Mesenchymal stem cell (in vitro differentiated cells and primary cell): ENCODE data around the gene NDUFB3.
A peak's percentile ranks its signal among the peaks of the same experiment; 100 is the strongest.

Experiments
- DNase-seq: peaks from one replicate; pipeline ENCODE4 v3.0.0-alpha.2; 2013
- H2AFZ ChIP-seq: one replicate; pipeline ENCODE4 v1.6.1; 2013; ENCODE audit warnings: low read depth, mild to moderate bottlenecking, control low read depth, inconsistent platforms, low read length, moderate library complexity
- H2AK5ac ChIP-seq: 2 replicates; pipeline ENCODE4 v1.6.1; 2013; ENCODE audit warnings: low read length, moderate library complexity, mild to moderate bottlenecking, inconsistent platforms; ENCODE audit not compliant: severe bottlenecking
- H2BK120ac ChIP-seq: one replicate; pipeline ENCODE4 v1.6.1; 2013; ENCODE audit warnings: low read depth, mild to moderate bottlenecking, inconsistent platforms, low read length, moderate library complexity
- H2BK12ac ChIP-seq, 2 experiments: one replicate each; pipeline ENCODE4 v1.6.1; 2013; ENCODE audit warnings: inconsistent platforms in 2 of 2, low read length in 2 of 2, mild to moderate bottlenecking in 2 of 2, moderate library complexity in 2 of 2, control low read depth in 1 of 2
- H2BK15ac ChIP-seq: one replicate; pipeline ENCODE4 v1.6.1; 2013; ENCODE audit warnings: mild to moderate bottlenecking, low read depth, inconsistent platforms; ENCODE audit not compliant: poor library complexity, severe bottlenecking
- H2BK5ac ChIP-seq: 2 replicates; pipeline ENCODE4 v1.6.1; 2013; ENCODE audit warnings: low read depth, mild to moderate bottlenecking, low read length, control low read depth, inconsistent platforms; ENCODE audit not compliant: poor library complexity, severe bottlenecking
- H3K14ac ChIP-seq, 2 experiments: one replicate each; pipeline ENCODE4 v1.6.1; 2013; ENCODE audit warnings: inconsistent platforms in 2 of 2, low read length in 2 of 2, control low read depth in 1 of 2, mild to moderate bottlenecking in 1 of 2, moderate library complexity in 1 of 2
- H3K18ac ChIP-seq, 2 experiments: one replicate each; pipeline ENCODE4 v1.6.1; 2013; ENCODE audit warnings: inconsistent platforms in 2 of 2, low read length in 2 of 2, control low read depth in 1 of 2, low read depth in 1 of 2, mild to moderate bottlenecking in 1 of 2
- H3K23ac ChIP-seq, 2 experiments: one replicate each; pipeline ENCODE4 v1.6.1; 2013; ENCODE audit warnings: inconsistent platforms in 2 of 2, low read length in 2 of 2, mild to moderate bottlenecking in 2 of 2, moderate library complexity in 2 of 2, control low read depth in 1 of 2
- H3K27ac ChIP-seq: 2 replicates; pipeline ENCODE4 v1.5.1; 2013; ENCODE audit warnings: mild to moderate bottlenecking, moderate library complexity, low read length, control low read depth, inconsistent platforms; ENCODE audit not compliant: poor library complexity, severe bottlenecking
- H3K27me3 ChIP-seq, 2 experiments: 2 replicates each; pipeline versions ENCODE4 v1.6.1 to v1.7.0; 2013; ENCODE audit warnings: low read length in 2 of 2, mild to moderate bottlenecking in 2 of 2, moderate library complexity in 2 of 2, control low read depth in 1 of 2, inconsistent platforms in 1 of 2; ENCODE audit not compliant: control insufficient read depth in 1 of 2, insufficient read depth in 1 of 2
- H3K36me3 ChIP-seq, 2 experiments: 2 replicates each; pipeline versions ENCODE4 v1.6.1 to v1.7.0; 2013; ENCODE audit warnings: low read length in 2 of 2, control low read depth in 1 of 2, inconsistent platforms in 1 of 2, low read depth in 1 of 2, mild to moderate bottlenecking in 1 of 2; ENCODE audit not compliant: insufficient read depth in 2 of 2, control insufficient read depth in 1 of 2
- H3K4ac ChIP-seq, 2 experiments: one replicate each; pipeline ENCODE4 v1.6.1; 2013; ENCODE audit warnings: inconsistent platforms in 2 of 2, low read length in 2 of 2, mild to moderate bottlenecking in 2 of 2, moderate library complexity in 2 of 2, control low read depth in 1 of 2, low read depth in 1 of 2
- H3K4me1 ChIP-seq: 2 replicates; pipeline ENCODE4 v1.6.1; 2013; ENCODE audit warnings: low read depth, low read length, control low read depth; ENCODE audit not compliant: control insufficient read depth, insufficient read depth
- H3K4me2 ChIP-seq: 2 replicates; pipeline ENCODE4 v1.6.1; 2013; ENCODE audit warnings: low read length, mild to moderate bottlenecking, inconsistent platforms; ENCODE audit not compliant: poor library complexity, severe bottlenecking
- H3K4me3 ChIP-seq, 2 experiments: 2 replicates each; pipeline versions ENCODE4 v1.5.1 to v1.7.0; 2013; ENCODE audit warnings: low read length in 2 of 2, mild to moderate bottlenecking in 2 of 2, control low read depth in 1 of 2, low read depth in 1 of 2; ENCODE audit not compliant: insufficient read depth in 1 of 2
- H3K79me1 ChIP-seq: replicated peaks from 2 replicates; pipeline ENCODE4 v1.6.1; 2013; ENCODE audit warnings: mild to moderate bottlenecking, control low read depth, low read length, inconsistent platforms; ENCODE audit not compliant: poor library complexity, severe bottlenecking
- H3K9ac ChIP-seq: 2 replicates; pipeline ENCODE4 v1.7.0; 2013; ENCODE audit warnings: mild to moderate bottlenecking, low read length, moderate library complexity
- H3K9me3 ChIP-seq: 2 replicates; pipeline ENCODE4 v1.7.0; 2013; ENCODE audit warnings: mild to moderate bottlenecking, low read length; ENCODE audit not compliant: control insufficient read depth
- H4K8ac ChIP-seq: one replicate; pipeline ENCODE4 v1.6.1; 2013; ENCODE audit warnings: inconsistent platforms, mild to moderate bottlenecking, low read length, moderate library complexity
- H4K91ac ChIP-seq: one replicate; pipeline ENCODE4 v1.6.1; 2013; ENCODE audit warnings: mild to moderate bottlenecking, low read length, inconsistent platforms
- WGBS: methylation state at CpG from one replicate; pipeline ENCODE4 v1.1.7; 2013; ENCODE audit warnings: mixed read lengths; 5-methylcytosine and 5-hydroxymethylcytosine counted together

NDUFB3 gene

GRCh38 chr2:201105759-201106158, 34.0 kb downstream of the NDUFB3 start:
- peaks cover 0 to 3% of the 10 kb centered on the region in 2 experiments for H3K36me3 ChIP-seq
- H3K18ac ChIP-seq: no peak overlapping the region
- no peak overlapping the region for H3K4me3 ChIP-seq
- no peak overlapping the region for H3K4me2 ChIP-seq
- no peak overlapping the region for H2AFZ ChIP-seq
- no peak overlapping the region for H2BK5ac ChIP-seq
- H4K91ac ChIP-seq: no peak overlapping the region
- H2BK12ac ChIP-seq: no peak overlapping the region
- H3K27me3 ChIP-seq: no peaks in the 10 kb centered on the region
- no peak overlapping the region for H2AK5ac ChIP-seq
- no peaks in the 10 kb centered on the region for H3K4me1 ChIP-seq
- H3K4ac ChIP-seq: no peak overlapping the region
- H3K9ac ChIP-seq: no peak overlapping the region
- no peak overlapping the region for H2BK15ac ChIP-seq
- H2BK120ac ChIP-seq: no peak overlapping the region
- no peak for DNase-seq
- 93% methylated on average over 1 of the region's 1 CpG for whole genome bisulfite sequencing
- no peaks in the 10 kb centered on the region for H3K9me3 ChIP-seq
- H4K8ac ChIP-seq: no peak overlapping the region
- no peak overlapping the region for H3K27ac ChIP-seq
- H3K14ac ChIP-seq: no peak overlapping the region
- no peak overlapping the region for H3K23ac ChIP-seq
- no peaks in the 10 kb centered on the region for H3K79me1 ChIP-seq

- no peak overlapping the region for H2AK5ac ChIP-seq
- H3K4me3 ChIP-seq: no peak overlapping the region
- H2BK5ac ChIP-seq: no peak overlapping the region
- no peak overlapping the region for H2BK15ac ChIP-seq
- H2BK12ac ChIP-seq: no peak overlapping the region
- no peak overlapping the region for H3K27ac ChIP-seq
- no peak overlapping the region for H3K18ac ChIP-seq
- DNase-seq: no peak
- H4K91ac ChIP-seq: no peak overlapping the region
- H3K4ac ChIP-seq: no peak overlapping the region
- H3K14ac ChIP-seq: no peak overlapping the region
- no peak overlapping the region for H3K23ac ChIP-seq
- peaks cover under 1% of the 10 kb centered on the region for H3K79me1 ChIP-seq
- no peaks in the 10 kb centered on the region for H3K9me3 ChIP-seq
- H3K36me3 ChIP-seq: peaks cover 0 to 3% of the 10 kb centered on the region in 2 experiments
- H3K9ac ChIP-seq: no peak overlapping the region
- 97% methylated on average over 2 of the region's 2 CpGs for WGBS
- peak overlapping the region; percentile 19 for H2BK120ac ChIP-seq
- no peak overlapping the region for H3K4me2 ChIP-seq
- H2AFZ ChIP-seq: no peak overlapping the region
- no peaks in the 10 kb centered on the region for H3K4me1 ChIP-seq
- H3K27me3 ChIP-seq: no peaks in the 10 kb centered on the region
- H4K8ac ChIP-seq: no peak overlapping the region
Observed at GRCh38 chr2:201107624-201108023, 35.8 kb downstream of the NDUFB3 start.

- Histone ChIP-seq H3K27ac (no peak overlapping the region), H2BK15ac (no peak overlapping the region), H3K4ac (no peak overlapping the region), H4K8ac (no peak overlapping the region), H3K18ac (no peak overlapping the region), H3K9ac (no peak overlapping the region), H3K79me1 (peaks cover 1% of the 10 kb centered on the region), H2BK12ac (no peak overlapping the region), H3K36me3 (peaks cover 0 to 3% of the 10 kb centered on the region in 2 experiments), H3K27me3 (no peaks in the 10 kb centered on the region), H2AK5ac (no peak overlapping the region), H3K14ac (no peak overlapping the region), H2AFZ (no peak overlapping the region), H3K4me1 (no peaks in the 10 kb centered on the region), H4K91ac (no peak overlapping the region), H2BK120ac (no peak overlapping the region), H3K4me3 (no peak overlapping the region), H3K23ac (no peak overlapping the region), H2BK5ac (no peak overlapping the region), H3K9me3 (no peaks in the 10 kb centered on the region), H3K4me2 (no peak overlapping the region)
- no peak for DNase-seq
- WGBS: 93% methylated on average over 2 of the region's 2 CpGs
Observed at GRCh38 chr2:201108341-201108740, 36.5 kb downstream of the NDUFB3 start.

- no peak overlapping the region for H2AK5ac ChIP-seq
- H4K91ac ChIP-seq: no peak overlapping the region
- peaks cover under 1% of the 10 kb centered on the region for H3K4me1 ChIP-seq
- H3K14ac ChIP-seq: no peak overlapping the region
- no peak overlapping the region for H3K4me2 ChIP-seq
- no peak for DNase-seq
- H4K8ac ChIP-seq: no peak overlapping the region
- no peaks in the 10 kb centered on the region for H3K9me3 ChIP-seq
- no peak overlapping the region for H3K4ac ChIP-seq
- WGBS: 92% methylated on average over 3 of the region's 4 CpGs
- H3K23ac ChIP-seq: no peak overlapping the region
- peaks cover 0 to 3% of the 10 kb centered on the region in 2 experiments for H3K36me3 ChIP-seq
- no peak overlapping the region for H3K18ac ChIP-seq
- no peak overlapping the region for H3K4me3 ChIP-seq
- no peak overlapping the region for H3K27ac ChIP-seq
- no peak overlapping the region for H2BK12ac ChIP-seq
- H3K9ac ChIP-seq: no peak overlapping the region
- H3K79me1 ChIP-seq: peaks cover 3% of the 10 kb centered on the region
- no peak overlapping the region for H2AFZ ChIP-seq
- H2BK15ac ChIP-seq: no peak overlapping the region
- H2BK120ac ChIP-seq: no peak overlapping the region
- H2BK5ac ChIP-seq: no peak overlapping the region
- H3K27me3 ChIP-seq: no peaks in the 10 kb centered on the region
Observed at GRCh38 chr2:201109186-201109585, 37.4 kb downstream of the NDUFB3 start.
